Right lobe of liver (tissue), 6 donors: Measurements from ENCODE around the gene IWS1. TPM values are rescaled to one million over a fixed set of nuclear protein-coding genes. Genes with fewer than 3 reads are reported as not detected.

Experiments
- ATAC-seq, 4 donors: fragments of 200-7000 bp; cut with Tn5 transposase; one replicate each; pipeline ENCODE4 v1.9.1; 2020; ENCODE audit warnings: mild to moderate bottlenecking in 4 of 4, moderate library complexity in 4 of 4
- DNase-seq, 3 donors: peaks; one replicate each; pipeline ENCODE4 v3.0.0-alpha.2; 2020
- H3K27ac ChIP-seq, 3 donors: fragments of 200-600 bp; one replicate each; pipeline ENCODE4 v1.8.0; 2022
- H3K27me3 ChIP-seq, 2 donors: fragments of 200-600 bp; one replicate each; pipeline ENCODE4 v1.8.0; 2022
- H3K36me3 ChIP-seq, 4 donors: fragments of 200-600 bp; sonication (generic) in 1 of 4; one replicate each; pipeline versions ENCODE4 v1.5.1 to v1.8.0; 2017 to 2022; ENCODE audit warnings: control low read depth in 1 of 4
- H3K4me1 ChIP-seq, 4 donors: fragments of 200-600 bp; sonication (generic) in 1 of 4; one replicate each; pipeline versions ENCODE4 v1.5.1 to v1.8.0; 2017 to 2022; ENCODE audit warnings: control low read depth in 1 of 4
- H3K4me3 ChIP-seq, 3 donors: fragments of 200-600 bp; one replicate each; pipeline ENCODE4 v1.8.0; 2022
- H3K9me3 ChIP-seq, 4 donors: fragments of 200-600 bp; sonication (generic) in 1 of 4; one replicate each; pipeline versions ENCODE4 v1.5.1 to v1.8.0; 2017 to 2022; ENCODE audit warnings: control low read depth in 1 of 4
- POLR2A ChIP-seq: fragments of 450-650 bp; IDR thresholded peaks from one replicate; pipeline ENCODE4 v1.6.1; 2017; ENCODE audit warnings: antibody characterized with exemption, mild to moderate bottlenecking
- WGBS: methylation state at CpG from one replicate; pipeline ENCODE4 v1.1.6; 2018; ENCODE audit warnings: low coverage, low lambda C conversion rate; ENCODE audit not compliant: insufficient coverage; ENCODE audit errors: missing lambda C conversion rate; 5-methylcytosine and 5-hydroxymethylcytosine counted together
- intact Hi-C, 2 donors: fragments of 100-400 bp; cut with DNase I; formaldehyde crosslinking; loops; one replicate each; pipeline versions ENCODE4 v1.11.2 to v1.14.1; 2022
- total RNA-seq, 6 experiments: library from RNA; depleted of rRNA in 2 of 6; stranded (reverse); fragments of >200 nt in 2 of 6; fragmentation: NEBNext Ultra II Directional in 3 of 6; extraction: Animal tissue kit (Norgen Biotek cat#: 25700) in 3 of 6; gene quantifications; one replicate each; pipeline versions ENCODE4 v1.1.0 to v1.2.4, GENCODE V29; 2016 to 2023
- TF ChIP-seq, protein P1 (sequence below), 4 donors: fragments of 200-600 bp in 3 of 4; fragments of 450-650 bp in 1 of 4; IDR thresholded peaks; one replicate each; pipeline versions ENCODE4 v1.5.1 to v1.8.0; 2016 to 2022; ENCODE audit warnings: antibody characterized with exemption in 4 of 4, mild to moderate bottlenecking in 2 of 4
- donor health status: DM: no; HTN: yes; CAD: no.
- donor health status: DM: no; HTN: no; CAD: no.
- donor health status: DM: no; HTN: no; CAD: no.
- donor health status: DM: no; HTN: yes; CAD: no.
- donor health status: DM: no; HTN: yes; CAD: no.

IWS1 gene
- total RNA-seq, 6 experiments from 2014 or later = 15.7 to 27.9 (median 20.1) TPM

DNA sequence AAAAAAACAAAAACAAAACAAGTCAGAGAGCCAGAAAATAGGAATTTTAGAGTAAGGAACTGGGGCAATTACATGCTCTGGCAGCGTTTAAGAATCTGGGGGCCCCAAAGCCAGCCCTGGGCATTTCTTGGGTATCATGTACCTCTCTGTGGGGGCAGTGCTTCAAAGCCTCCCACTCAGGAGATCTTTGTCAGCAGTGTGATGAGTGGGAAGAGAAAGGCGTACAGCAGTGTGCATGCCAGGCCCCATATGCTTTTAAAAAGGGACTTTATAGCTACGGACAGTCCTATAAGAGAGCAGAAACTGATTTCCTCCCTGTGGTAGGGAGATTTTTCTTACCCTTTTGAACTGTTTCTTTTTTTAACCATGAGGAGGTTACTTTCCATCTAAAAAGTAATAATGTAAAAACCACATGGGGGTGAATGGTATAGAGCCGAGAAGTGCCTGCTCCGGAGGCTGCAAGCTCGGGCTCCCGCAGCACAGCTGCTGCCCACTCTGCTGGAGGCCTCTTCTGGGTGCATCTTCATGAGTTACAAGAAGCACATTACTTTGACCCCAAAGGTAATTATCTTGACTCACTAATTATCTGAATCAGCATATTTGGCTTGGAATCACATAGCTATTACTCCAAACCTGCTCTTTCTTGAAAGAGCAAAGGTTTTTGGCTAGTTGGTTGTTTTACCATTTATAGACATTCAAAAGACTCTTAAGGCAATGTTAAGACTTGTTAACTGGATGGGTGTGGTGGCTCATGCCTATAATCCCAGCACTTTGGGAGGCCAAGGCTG, 61.6 kb downstream of the IWS1 start:
- intact Hi-C loops = no loop called here
- H3K4me3 ChIP-seq = no peak overlapping the region
- no peaks in the 10 kb centered on the region for H3K27me3 ChIP-seq
- no peak for TF ChIP-seq POLR2A
- TF ChIP-seq, protein P1, sequence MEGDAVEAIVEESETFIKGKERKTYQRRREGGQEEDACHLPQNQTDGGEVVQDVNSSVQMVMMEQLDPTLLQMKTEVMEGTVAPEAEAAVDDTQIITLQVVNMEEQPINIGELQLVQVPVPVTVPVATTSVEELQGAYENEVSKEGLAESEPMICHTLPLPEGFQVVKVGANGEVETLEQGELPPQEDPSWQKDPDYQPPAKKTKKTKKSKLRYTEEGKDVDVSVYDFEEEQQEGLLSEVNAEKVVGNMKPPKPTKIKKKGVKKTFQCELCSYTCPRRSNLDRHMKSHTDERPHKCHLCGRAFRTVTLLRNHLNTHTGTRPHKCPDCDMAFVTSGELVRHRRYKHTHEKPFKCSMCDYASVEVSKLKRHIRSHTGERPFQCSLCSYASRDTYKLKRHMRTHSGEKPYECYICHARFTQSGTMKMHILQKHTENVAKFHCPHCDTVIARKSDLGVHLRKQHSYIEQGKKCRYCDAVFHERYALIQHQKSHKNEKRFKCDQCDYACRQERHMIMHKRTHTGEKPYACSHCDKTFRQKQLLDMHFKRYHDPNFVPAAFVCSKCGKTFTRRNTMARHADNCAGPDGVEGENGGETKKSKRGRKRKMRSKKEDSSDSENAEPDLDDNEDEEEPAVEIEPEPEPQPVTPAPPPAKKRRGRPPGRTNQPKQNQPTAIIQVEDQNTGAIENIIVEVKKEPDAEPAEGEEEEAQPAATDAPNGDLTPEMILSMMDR (IDR thresholded peaks at IDR 0.05) = no peak
- H3K4me1 ChIP-seq = peaks cover 0 to under 1% (median 0%) of the 10 kb centered on the region in 4 donors
- no peak for ATAC-seq
- H3K27ac ChIP-seq = no peak overlapping the region
- H3K36me3 ChIP-seq = no peaks in the 10 kb centered on the region
- no peak for DNase-seq
- no peaks in the 10 kb centered on the region for H3K9me3 ChIP-seq
- 90% methylated on average over 5 of the region's 7 CpGs for WGBS

DNA sequence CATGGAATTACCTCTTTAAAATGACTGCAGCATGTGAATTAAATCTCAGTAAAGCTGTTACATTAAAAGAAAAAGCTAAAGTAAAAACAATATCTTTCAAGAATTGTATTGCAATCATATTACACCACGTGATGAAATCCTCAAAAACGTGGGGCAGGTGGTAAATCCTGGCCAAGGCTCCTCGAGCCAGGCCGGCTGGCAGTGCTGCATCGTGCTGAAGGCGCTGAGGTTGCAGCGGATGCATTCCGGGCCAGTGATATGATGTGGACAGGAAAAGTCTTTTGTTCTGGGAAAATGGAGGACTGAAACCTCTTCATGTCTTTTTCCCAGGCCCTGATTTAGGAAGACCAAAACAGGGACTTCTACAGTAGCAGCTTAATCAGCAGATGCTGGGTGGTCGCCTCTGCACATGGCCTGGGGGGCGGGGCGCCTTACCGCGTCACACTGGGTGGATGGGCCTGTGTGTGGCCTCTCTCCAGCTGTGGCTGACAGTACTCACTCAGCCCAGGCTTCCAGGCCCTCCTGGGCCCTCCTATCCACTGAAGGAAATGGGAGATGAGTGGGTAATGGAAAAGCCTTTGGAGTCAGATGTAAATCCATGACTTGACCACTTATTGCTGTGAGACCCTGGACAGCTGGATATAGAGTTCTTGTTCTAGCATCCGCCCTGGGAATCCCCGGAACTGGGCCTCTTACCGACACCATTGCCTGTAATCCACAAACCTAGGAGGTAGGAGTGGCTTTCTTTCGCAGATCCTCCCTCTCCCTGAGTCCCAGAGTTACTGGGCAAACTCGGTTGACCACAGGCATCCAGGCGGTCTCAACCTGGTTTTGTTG, 62.9 kb downstream of the IWS1 start:
- ATAC-seq (peak in 2 of 4 donors; percentile 9 to 44), DNase-seq (no peak)
- Histone ChIP-seq H3K4me3 (no peak overlapping the region), H3K9me3 (no peaks in the 10 kb centered on the region), H3K36me3 (no peaks in the 10 kb centered on the region), H3K27me3 (no peaks in the 10 kb centered on the region), H3K27ac (no peak overlapping the region), H3K4me1 (no peaks in the 10 kb centered on the region)
- WGBS = 80% methylated on average over 13 of the region's 19 CpGs
- intact Hi-C loops = no loop called here
- TF ChIP-seq POLR2A = no peak
- TF ChIP-seq, protein P1 (IDR thresholded peaks at IDR 0.05) = no peak

DNA sequence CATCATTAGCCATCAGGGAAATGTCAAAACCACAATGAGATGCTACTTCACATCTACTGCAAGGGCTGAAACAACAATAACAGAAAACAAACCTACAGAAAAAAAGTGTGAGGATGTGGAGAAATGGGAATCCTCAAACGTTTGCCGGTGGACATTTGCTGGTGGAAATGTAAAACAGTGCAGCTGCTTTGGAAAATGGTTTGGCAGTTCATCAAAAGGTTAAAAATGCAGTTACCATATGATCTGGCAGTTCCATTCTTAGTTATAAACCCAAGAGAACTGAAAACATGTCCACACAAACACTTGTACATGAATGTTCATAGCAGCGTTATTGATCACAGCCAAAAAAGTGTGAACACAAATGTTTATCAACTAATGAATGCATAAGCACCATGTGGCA, 63.8 kb downstream of the IWS1 start:
- no peaks in the 10 kb centered on the region for H3K27me3 ChIP-seq
- intact Hi-C loops = no loop called here
- 66% methylated on average over 3 of the region's 3 CpGs for WGBS

DNA sequence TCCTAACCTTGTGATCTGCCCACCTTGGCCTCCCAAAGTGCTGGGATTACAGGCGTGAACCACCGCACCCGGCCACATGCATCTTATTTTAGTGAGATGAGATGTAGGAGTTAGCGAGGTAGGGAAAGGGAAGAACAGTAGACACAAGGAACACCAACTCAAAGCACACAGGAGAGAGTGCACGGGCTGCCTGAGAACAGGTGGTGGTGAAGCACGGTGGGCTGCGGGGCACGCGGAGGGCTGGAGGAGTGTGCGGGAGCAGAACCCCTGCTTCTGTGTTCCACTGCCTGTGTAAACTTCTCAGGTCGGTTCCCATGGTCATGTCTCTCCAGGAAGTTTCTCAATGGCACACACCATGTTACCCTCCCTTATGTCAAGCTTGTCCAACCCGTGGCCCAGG, 69.3 kb downstream of the IWS1 start:
- 94% methylated on average over 11 of the region's 12 CpGs for WGBS

More for the DNA sequence above, 63.8 kb downstream of the IWS1 start:
- Histone ChIP-seq H3K4me3 (no peak overlapping the region), H3K4me1 (no peaks in the 10 kb centered on the region), H3K27ac (no peak overlapping the region), H3K9me3 (no peaks in the 10 kb centered on the region), H3K36me3 (no peaks in the 10 kb centered on the region)
- DNase-seq = no peak
- no peak for ATAC-seq
- TF ChIP-seq, protein P1 (IDR thresholded peaks at IDR 0.05) = no peak
- TF ChIP-seq POLR2A = no peak

More for the DNA sequence above, 69.3 kb downstream of the IWS1 start:
- no peak for DNase-seq
- peak overlapping the region in 1 of 3 donors; percentile 38 for H3K4me3 ChIP-seq
- H3K27me3 ChIP-seq = no peaks in the 10 kb centered on the region
- ATAC-seq = no peak
- intact Hi-C loops = no loop called here
- H3K4me1 ChIP-seq = peaks cover 0 to 31% (median 13%) of the 10 kb centered on the region in 4 donors
- H3K9me3 ChIP-seq = no peaks in the 10 kb centered on the region
- no peak for TF ChIP-seq POLR2A
- TF ChIP-seq, protein P1 (IDR thresholded peaks at IDR 0.05) = no peak
- no peaks in the 10 kb centered on the region for H3K36me3 ChIP-seq
- H3K27ac ChIP-seq = no peak overlapping the region
